Measurements from ENCODE around the gene CERS3. TPM values are rescaled to one million over a fixed set of nuclear protein-coding genes. Genes with fewer than 3 reads are reported as not detected.
"Not testable (repeated sequence)": the region's sequence is repeated elsewhere in the genome, so short reads cannot be mapped to it uniquely, and the experiment has no call there.

CERS3 gene
- total RNA-seq, 2 experiments from 2014 or later = 0.34 to 0.44 TPM

GRCh38 chr15:100472736-100473135 is 56.0 kb downstream of the CERS3 start:
- H3K4me1 Mint-ChIP-seq = no peaks in the 10 kb centered on the region
- H3K36me3 Mint-ChIP-seq = peaks cover under 1% of the 10 kb centered on the region
- ATAC-seq (ENCODE audit: low read depth) (no peak), DNase-seq (no peak)
- peaks cover 4% of the 10 kb centered on the region for H3K9me3 Mint-ChIP-seq
- H3K27me3 Mint-ChIP-seq = no peaks in the 10 kb centered on the region
- POLR2A ChIA-PET = no interaction called here
- no peak overlapping the region for H3K4me3 Mint-ChIP-seq
- H3K27ac Mint-ChIP-seq = no peak overlapping the region

- no peaks in the 10 kb centered on the region for H3K36me3 Mint-ChIP-seq
- no peaks in the 10 kb centered on the region for H3K27me3 Mint-ChIP-seq
- no peak for ATAC-seq (ENCODE audit: low read depth)
- POLR2A ChIA-PET = no interaction called here
- peaks cover 3% of the 10 kb centered on the region for H3K9me3 Mint-ChIP-seq
- H3K4me3 Mint-ChIP-seq = no peak overlapping the region
- no peak for DNase-seq
- no peak overlapping the region for H3K27ac Mint-ChIP-seq
- no peaks in the 10 kb centered on the region for H3K4me1 Mint-ChIP-seq
Measured at GRCh38 chr15:100471933-100472332, 56.8 kb downstream of the CERS3 start.

- Mint-ChIP-seq H3K27me3 (no peaks in the 10 kb centered on the region), H3K4me3 (no peak overlapping the region), H3K9me3 (no peaks in the 10 kb centered on the region), H3K4me1 (peaks cover 7% of the 10 kb centered on the region), H3K27ac (no peak overlapping the region), H3K36me3 (no peaks in the 10 kb centered on the region)
- POLR2A ChIA-PET = no interaction called here
- ATAC-seq (ENCODE audit: low read depth) (no peak), DNase-seq (no peak)
Measured at GRCh38 chr15:100468285-100468684, 60.5 kb downstream of the CERS3 start.

- Mint-ChIP-seq H3K9me3 (no peaks in the 10 kb centered on the region), H3K27ac (no peak overlapping the region), H3K4me3 (no peak overlapping the region), H3K36me3 (no peaks in the 10 kb centered on the region), H3K27me3 (no peaks in the 10 kb centered on the region), H3K4me1 (peaks cover 7% of the 10 kb centered on the region)
- no peak for DNase-seq
- ATAC-seq (ENCODE audit: low read depth) = no peak
- POLR2A ChIA-PET = no interaction called here
Measured at GRCh38 chr15:100466073-100466472, 62.7 kb downstream of the CERS3 start.

GRCh38 chr15:100464888-100465287 is 63.9 kb downstream of the CERS3 start:
- DNase-seq (no peak), ATAC-seq (ENCODE audit: low read depth) (no peak)
- POLR2A ChIA-PET = no interaction called here
- Mint-ChIP-seq H3K4me3 (no peak overlapping the region), H3K36me3 (no peaks in the 10 kb centered on the region), H3K27ac (no peak overlapping the region), H3K4me1 (peaks cover 9% of the 10 kb centered on the region), H3K27me3 (no peaks in the 10 kb centered on the region), H3K9me3 (no peaks in the 10 kb centered on the region)

GRCh38 chr15:100464256-100464655 is 64.5 kb downstream of the CERS3 start:
- no peaks in the 10 kb centered on the region for H3K9me3 Mint-ChIP-seq
- DNase-seq = no peak
- no peak overlapping the region for H3K27ac Mint-ChIP-seq
- no peaks in the 10 kb centered on the region for H3K27me3 Mint-ChIP-seq
- peaks cover 9% of the 10 kb centered on the region for H3K4me1 Mint-ChIP-seq
- H3K4me3 Mint-ChIP-seq = no peak overlapping the region
- POLR2A ChIA-PET = no interaction called here
- H3K36me3 Mint-ChIP-seq = no peaks in the 10 kb centered on the region
- ATAC-seq (ENCODE audit: low read depth) = no peak

- ATAC-seq (ENCODE audit: low read depth) (no peak), DNase-seq (no peak)
- H3K4me1 Mint-ChIP-seq = peaks cover 9% of the 10 kb centered on the region
- POLR2A ChIA-PET = no interaction called here
- H3K36me3 Mint-ChIP-seq = no peaks in the 10 kb centered on the region
- no peaks in the 10 kb centered on the region for H3K27me3 Mint-ChIP-seq
- peaks cover 2% of the 10 kb centered on the region for H3K9me3 Mint-ChIP-seq
- H3K4me3 Mint-ChIP-seq = no peak overlapping the region
- H3K27ac Mint-ChIP-seq = no peak overlapping the region
Measured at GRCh38 chr15:100463515-100463914, 65.2 kb downstream of the CERS3 start.

GRCh38 chr15:100461049-100461448 is 67.7 kb downstream of the CERS3 start:
- ATAC-seq (ENCODE audit: low read depth) (no peak), DNase-seq (no peak)
- POLR2A ChIA-PET = no interaction called here
- Mint-ChIP-seq H3K27ac (no peak overlapping the region), H3K27me3 (no peaks in the 10 kb centered on the region), H3K4me1 (peaks cover 9% of the 10 kb centered on the region), H3K36me3 (no peaks in the 10 kb centered on the region), H3K9me3 (peaks cover 6% of the 10 kb centered on the region), H3K4me3 (no peak overlapping the region)

- peaks cover 2% of the 10 kb centered on the region for H3K4me1 Mint-ChIP-seq
- POLR2A ChIA-PET = no interaction called here
- DNase-seq (no peak), ATAC-seq (ENCODE audit: low read depth) (no peak)
- H3K4me3 Mint-ChIP-seq = no peak overlapping the region
- peaks cover 7% of the 10 kb centered on the region for H3K9me3 Mint-ChIP-seq
- H3K27ac Mint-ChIP-seq = no peak overlapping the region
- H3K36me3 Mint-ChIP-seq = no peaks in the 10 kb centered on the region
- peaks cover 1% of the 10 kb centered on the region for H3K27me3 Mint-ChIP-seq
Measured at GRCh38 chr15:100457201-100457600, 71.5 kb downstream of the CERS3 start.

- H3K27ac Mint-ChIP-seq = no peak overlapping the region
- no peak for DNase-seq
- H3K9me3 Mint-ChIP-seq = peaks cover 9% of the 10 kb centered on the region
- H3K4me1 Mint-ChIP-seq = no peaks in the 10 kb centered on the region
- POLR2A ChIA-PET = no interaction called here
- no peak for ATAC-seq (ENCODE audit: low read depth)
- no peak overlapping the region for H3K4me3 Mint-ChIP-seq
- peaks cover 5% of the 10 kb centered on the region for H3K27me3 Mint-ChIP-seq
- H3K36me3 Mint-ChIP-seq = no peaks in the 10 kb centered on the region
Measured at GRCh38 chr15:100454148-100454547, 74.6 kb downstream of the CERS3 start.

- Mint-ChIP-seq H3K27ac (no peak overlapping the region), H3K36me3 (no peaks in the 10 kb centered on the region), H3K9me3 (peaks cover 3% of the 10 kb centered on the region), H3K4me1 (no peaks in the 10 kb centered on the region), H3K4me3 (no peak overlapping the region), H3K27me3 (peaks cover 5% of the 10 kb centered on the region)
- ATAC-seq (ENCODE audit: low read depth) (no peak), DNase-seq (no peak)
- POLR2A ChIA-PET = no interaction called here
Measured at GRCh38 chr15:100448481-100448880, 80.3 kb downstream of the CERS3 start.

- POLR2A ChIA-PET; DNase-seq; H3K27ac Mint-ChIP-seq; ATAC-seq (ENCODE audit: low read depth); H3K9me3 Mint-ChIP-seq; H3K4me3 Mint-ChIP-seq; H3K36me3 Mint-ChIP-seq; H3K4me1 Mint-ChIP-seq; H3K27me3 Mint-ChIP-seq: not testable (repeated sequence)
Measured at GRCh38 chr15:100441063-100441462, 87.7 kb downstream of the CERS3 start.

- POLR2A ChIA-PET = no interaction called here
- Mint-ChIP-seq H3K4me1 (peaks cover 2% of the 10 kb centered on the region), H3K9me3 (no peaks in the 10 kb centered on the region), H3K4me3 (no peak overlapping the region), H3K36me3 (no peaks in the 10 kb centered on the region), H3K27me3 (no peaks in the 10 kb centered on the region), H3K27ac (no peak overlapping the region)
- DNase-seq (no peak), ATAC-seq (ENCODE audit: low read depth) (no peak)
Measured at GRCh38 chr15:100439514-100439913, 89.2 kb downstream of the CERS3 start.

GRCh38 chr15:100438570-100438969 is 90.2 kb downstream of the CERS3 start:
- Mint-ChIP-seq H3K4me1 (peaks cover 2% of the 10 kb centered on the region), H3K36me3 (no peaks in the 10 kb centered on the region), H3K27me3 (no peaks in the 10 kb centered on the region), H3K4me3 (no peak overlapping the region), H3K27ac (no peak overlapping the region), H3K9me3 (no peaks in the 10 kb centered on the region)
- DNase-seq = no peak
- POLR2A ChIA-PET = no interaction called here
- no peak for ATAC-seq (ENCODE audit: low read depth)

GRCh38 chr15:100437261-100437660 is 91.5 kb downstream of the CERS3 start:
- H3K27ac Mint-ChIP-seq = no peak overlapping the region

More at GRCh38 chr15:100437261-100437660, 91.5 kb downstream of the CERS3 start:
- Mint-ChIP-seq H3K4me3 (no peak overlapping the region), H3K36me3 (no peaks in the 10 kb centered on the region), H3K9me3 (no peaks in the 10 kb centered on the region), H3K27me3 (no peaks in the 10 kb centered on the region), H3K4me1 (peaks cover 2% of the 10 kb centered on the region)
- POLR2A ChIA-PET = interaction anchor here (0.7 kb wide), 1 partner anchor 1487 kb away, joined by 4 read pairs; no protein-coding TSS in a partner anchor
- no peak for DNase-seq
- no peak for ATAC-seq (ENCODE audit: low read depth)

All from activated naive CD8-positive, alpha-beta T cell treated with anti-CD3 and anti-CD28 coated beads, Interleukin-2, amount 10 ng/mL, durations not matched to agents 7 days and 5 days (primary cell).